Activated T-helper 2 cell treated with anti-CD3 and anti-CD28 coated beads, Interferon-gamma antibody, Interleukin-2, Interleukin-4, amounts not matched to agents 10 μg/mL and 5 μg/mL and 100 μg/mL, durations not matched to agents 14 hours and 24 hours and 36 hours (primary cell): ENCODE measurements around the gene BMX. TPM values are rescaled to one million over a fixed set of nuclear protein-coding genes. Genes with fewer than 3 reads are reported as not detected.

ENCODE experiments used
- DNase-seq: peaks from one replicate; pipeline ENCODE4 v3.0.0; 2021; ENCODE audit warnings: low spot score
- H3K27ac Mint-ChIP-seq: one replicate; pipeline ENCODE4 v1.8.0; 2021; ENCODE audit warnings: mixed read lengths
- H3K27me3 Mint-ChIP-seq: one replicate; pipeline ENCODE4 v1.8.0; 2021; ENCODE audit warnings: low read depth, mixed read lengths
- H3K36me3 Mint-ChIP-seq: one replicate; pipeline ENCODE4 v1.8.0; 2021; ENCODE audit warnings: low read depth, mixed read lengths
- H3K4me1 Mint-ChIP-seq: one replicate; pipeline ENCODE4 v1.8.0; 2021; ENCODE audit warnings: low read depth, mixed read lengths
- H3K4me3 Mint-ChIP-seq: one replicate; pipeline ENCODE4 v1.8.0; 2021; ENCODE audit warnings: low read depth, mild to moderate bottlenecking, moderate library complexity, mixed read lengths
- H3K9me3 Mint-ChIP-seq: one replicate; pipeline ENCODE4 v1.8.0; 2021; ENCODE audit warnings: mixed read lengths
- intact Hi-C: fragments of 100-400 bp; cut with micrococcal nuclease; formaldehyde crosslinking; loops from one replicate; pipeline ENCODE4 v1.15.1; 2023
- total RNA-seq: library from RNA; stranded (reverse); gene quantifications from 2 replicates; pipeline ENCODE4 v1.2.3, GENCODE V29; 2022

Gene BMX
- total RNA-seq, 1 donor from 2014 or later, result not detected

DNA sequence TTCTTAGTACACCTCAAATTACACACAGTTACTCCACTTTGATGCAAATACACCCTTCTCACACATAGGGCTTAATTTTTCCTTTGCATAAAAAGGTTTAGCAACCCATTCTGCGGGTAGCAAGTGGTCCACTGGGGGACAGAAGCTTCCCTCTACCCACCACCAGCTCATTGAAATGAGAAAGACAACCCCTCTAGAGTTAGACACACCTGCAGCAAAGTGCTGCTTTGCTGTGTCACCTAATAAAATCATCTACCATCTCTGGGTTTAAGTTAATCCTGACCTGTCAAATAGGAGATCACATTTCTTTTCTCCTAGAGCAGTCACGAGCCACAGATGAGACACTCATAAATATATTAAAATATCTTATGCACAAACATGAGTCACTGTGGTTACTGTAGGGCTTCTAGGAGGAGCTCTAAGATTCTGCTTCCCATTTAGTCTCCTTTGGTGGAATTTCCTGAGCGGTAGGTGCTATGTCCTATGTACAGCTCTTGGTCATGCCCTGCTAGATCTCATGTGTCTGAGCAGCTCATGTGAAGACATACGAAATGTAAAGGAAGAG lies 11.9 kb downstream of the BMX start:
- no peak overlapping the region for H3K27ac Mint-ChIP-seq
- no peak for DNase-seq
- no peaks in the 10 kb centered on the region for H3K9me3 Mint-ChIP-seq
- H3K36me3 Mint-ChIP-seq, result no peaks in the 10 kb centered on the region
- intact Hi-C loops, result no loop called here
- peaks cover 6% of the 10 kb centered on the region for H3K27me3 Mint-ChIP-seq
- H3K4me3 Mint-ChIP-seq, result no peak overlapping the region
- no peaks in the 10 kb centered on the region for H3K4me1 Mint-ChIP-seq

DNA sequence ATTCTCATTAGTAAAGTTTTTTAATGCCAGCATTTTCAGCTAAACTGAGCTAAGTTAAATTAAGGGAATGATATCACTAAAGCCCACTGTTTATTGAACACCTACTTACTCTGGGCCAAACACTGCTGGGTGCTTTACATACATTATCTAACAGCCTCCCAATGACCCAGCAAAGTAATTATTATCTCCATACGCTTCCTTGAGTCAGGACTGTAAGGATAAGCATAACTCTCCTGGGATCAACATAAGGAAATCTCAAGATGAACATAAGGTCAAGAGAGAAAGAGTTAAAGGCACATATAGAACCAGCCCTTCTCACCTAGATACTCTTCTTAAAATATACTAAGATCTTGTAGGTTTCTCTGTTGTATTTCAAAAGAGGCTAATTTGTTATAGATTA lies 13.7 kb downstream of the BMX start:
- H3K36me3 Mint-ChIP-seq, result no peaks in the 10 kb centered on the region
- intact Hi-C loops, result no loop called here
- peaks cover 7% of the 10 kb centered on the region for H3K27me3 Mint-ChIP-seq
- H3K4me3 Mint-ChIP-seq, result no peak overlapping the region
- DNase-seq, result no peak
- H3K27ac Mint-ChIP-seq, result no peak overlapping the region
- H3K9me3 Mint-ChIP-seq, result no peaks in the 10 kb centered on the region
- no peaks in the 10 kb centered on the region for H3K4me1 Mint-ChIP-seq

DNA sequence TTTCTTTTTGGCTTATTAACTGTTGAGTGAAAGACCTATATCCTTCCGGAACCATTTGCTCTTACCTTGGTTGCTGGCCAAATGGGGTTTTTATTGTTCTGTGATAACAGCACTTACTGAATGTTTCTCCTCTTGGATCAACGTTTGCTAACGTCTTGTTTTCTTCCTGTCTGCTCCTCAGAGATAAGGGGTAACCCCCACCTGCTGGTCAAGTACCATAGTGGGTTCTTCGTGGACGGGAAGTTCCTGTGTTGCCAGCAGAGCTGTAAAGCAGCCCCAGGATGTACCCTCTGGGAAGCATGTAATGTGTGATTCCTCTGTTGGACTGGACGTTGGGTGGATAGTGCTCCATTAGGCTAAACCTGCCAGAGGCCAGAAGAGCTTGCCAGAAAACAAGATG lies 15.3 kb downstream of the BMX start:
- no peak for DNase-seq
- H3K27me3 Mint-ChIP-seq, result peaks cover 5% of the 10 kb centered on the region
- H3K4me3 Mint-ChIP-seq, result no peak overlapping the region
- H3K4me1 Mint-ChIP-seq, result no peaks in the 10 kb centered on the region
- intact Hi-C loops, result no loop called here
- no peaks in the 10 kb centered on the region for H3K9me3 Mint-ChIP-seq
- H3K36me3 Mint-ChIP-seq, result no peaks in the 10 kb centered on the region
- no peak overlapping the region for H3K27ac Mint-ChIP-seq

DNA sequence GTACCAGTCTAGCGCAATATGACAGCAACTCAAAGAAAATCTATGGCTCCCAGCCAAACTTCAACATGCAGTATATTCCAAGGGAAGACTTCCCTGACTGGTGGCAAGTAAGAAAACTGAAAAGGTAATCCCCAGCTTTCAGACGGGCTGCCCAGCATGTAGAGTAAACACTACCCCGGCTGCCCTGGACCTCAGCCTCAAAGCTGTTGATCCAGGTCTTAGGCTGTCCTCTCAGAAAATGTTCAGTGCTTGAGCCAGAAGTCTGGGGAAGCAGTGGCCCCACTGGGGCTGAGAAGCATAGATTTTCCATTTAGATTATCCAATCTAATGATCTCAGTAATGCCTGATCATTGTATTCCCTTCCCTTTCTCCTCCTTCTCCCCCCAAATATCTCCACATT lies 21.9 kb downstream of the BMX start:
- no peak overlapping the region for H3K27ac Mint-ChIP-seq
- H3K9me3 Mint-ChIP-seq, result no peaks in the 10 kb centered on the region
- no peaks in the 10 kb centered on the region for H3K4me1 Mint-ChIP-seq
- no peak overlapping the region for H3K4me3 Mint-ChIP-seq
- peaks cover 9% of the 10 kb centered on the region for H3K27me3 Mint-ChIP-seq
- intact Hi-C loops, result no loop called here
- no peaks in the 10 kb centered on the region for H3K36me3 Mint-ChIP-seq
- no peak for DNase-seq

DNA sequence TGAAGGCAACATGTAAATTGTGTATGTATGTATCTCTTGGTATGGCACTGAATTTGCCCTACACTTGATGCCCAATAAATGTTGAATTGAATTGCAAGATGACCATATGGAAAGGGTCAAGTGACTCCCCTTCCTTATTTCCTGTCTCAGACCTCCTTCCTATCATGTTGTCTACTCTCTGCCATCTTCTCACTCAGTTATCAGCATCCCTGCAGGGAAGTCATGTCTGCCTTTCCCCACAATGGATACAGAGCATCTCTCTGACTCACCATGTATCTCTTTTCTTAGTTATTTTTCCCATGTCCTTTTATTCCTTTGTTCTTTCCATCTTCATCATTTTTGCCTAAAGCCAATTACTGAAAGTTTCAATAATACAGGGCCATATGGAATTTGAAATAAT lies 22.5 kb downstream of the BMX start:
- intact Hi-C loops, result no loop called here

DNA sequence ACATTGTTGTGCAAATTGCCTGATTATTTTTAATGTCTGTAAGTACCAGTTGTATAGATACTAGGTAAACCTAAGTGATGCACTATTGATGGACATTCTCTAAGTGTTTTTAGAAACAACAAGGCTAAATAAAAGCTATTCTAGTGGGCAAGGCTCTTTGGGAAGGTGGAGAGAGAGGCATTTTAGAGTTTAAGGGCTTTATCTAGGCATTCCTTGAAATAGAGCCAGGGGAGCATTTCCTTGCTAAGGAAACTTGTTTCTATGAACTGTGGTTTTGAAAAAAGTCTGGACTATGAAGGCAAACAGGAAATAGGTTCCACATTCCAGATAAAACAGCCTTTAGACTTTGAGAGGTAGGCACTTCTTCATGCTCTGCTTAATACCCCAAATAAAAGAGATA lies 23.8 kb downstream of the BMX start:
- H3K4me3 Mint-ChIP-seq, result no peak overlapping the region
- DNase-seq, result no peak
- H3K9me3 Mint-ChIP-seq, result no peaks in the 10 kb centered on the region

More for the DNA sequence above, 22.5 kb downstream of the BMX start:
- H3K27ac Mint-ChIP-seq, result no peak overlapping the region
- H3K4me1 Mint-ChIP-seq, result no peaks in the 10 kb centered on the region
- H3K27me3 Mint-ChIP-seq, result peaks cover 9% of the 10 kb centered on the region
- H3K9me3 Mint-ChIP-seq, result no peaks in the 10 kb centered on the region
- H3K36me3 Mint-ChIP-seq, result no peaks in the 10 kb centered on the region
- H3K4me3 Mint-ChIP-seq, result no peak overlapping the region
- DNase-seq, result no peak

DNA sequence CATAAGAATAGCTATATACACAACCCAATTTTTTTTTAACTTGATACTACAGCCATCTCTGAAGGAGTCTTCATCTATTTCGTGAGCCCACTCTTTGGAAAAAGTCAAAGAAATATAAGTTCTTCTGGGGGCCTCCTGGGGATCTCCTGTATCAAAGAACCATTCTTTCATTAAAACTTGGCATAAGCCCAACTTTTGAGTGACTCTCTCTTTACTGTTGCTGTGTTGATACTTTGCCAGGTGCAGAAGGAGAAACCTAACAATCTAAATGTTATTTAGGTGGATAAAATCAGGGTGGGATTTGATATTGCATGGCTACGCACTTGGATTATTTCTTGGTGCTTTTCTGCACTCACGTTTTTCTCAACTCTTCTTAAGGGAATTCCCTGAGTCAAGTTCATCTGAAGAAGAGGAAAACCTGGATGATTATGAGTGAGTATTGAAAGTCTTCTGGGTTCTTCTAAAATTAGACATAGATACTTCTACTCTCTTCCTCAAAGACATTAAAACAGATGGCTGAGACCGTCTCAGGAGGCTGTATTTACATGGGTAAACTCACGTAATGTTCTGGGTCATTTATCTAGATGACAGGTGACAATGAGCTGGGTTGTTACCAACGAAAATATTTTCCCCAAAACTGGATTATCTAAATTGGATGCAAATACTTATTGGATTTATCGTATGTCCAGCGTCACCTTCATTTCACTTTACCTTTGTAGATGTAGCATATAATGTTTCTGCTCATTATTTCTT lies 25.2 kb downstream of the BMX start:
- intact Hi-C loops, result no loop called here
- Mint-ChIP-seq H3K27me3 (peaks cover 7% of the 10 kb centered on the region), H3K4me1 (peaks cover 3% of the 10 kb centered on the region), H3K36me3 (no peaks in the 10 kb centered on the region), H3K4me3 (no peak overlapping the region), H3K27ac (no peak overlapping the region), H3K9me3 (no peaks in the 10 kb centered on the region)
- DNase-seq, result no peak

More for the DNA sequence above, 23.8 kb downstream of the BMX start:
- intact Hi-C loops, result no loop called here
- Mint-ChIP-seq H3K4me1 (peaks cover 3% of the 10 kb centered on the region), H3K36me3 (no peaks in the 10 kb centered on the region), H3K27ac (no peak overlapping the region), H3K27me3 (peaks cover 7% of the 10 kb centered on the region)

DNA sequence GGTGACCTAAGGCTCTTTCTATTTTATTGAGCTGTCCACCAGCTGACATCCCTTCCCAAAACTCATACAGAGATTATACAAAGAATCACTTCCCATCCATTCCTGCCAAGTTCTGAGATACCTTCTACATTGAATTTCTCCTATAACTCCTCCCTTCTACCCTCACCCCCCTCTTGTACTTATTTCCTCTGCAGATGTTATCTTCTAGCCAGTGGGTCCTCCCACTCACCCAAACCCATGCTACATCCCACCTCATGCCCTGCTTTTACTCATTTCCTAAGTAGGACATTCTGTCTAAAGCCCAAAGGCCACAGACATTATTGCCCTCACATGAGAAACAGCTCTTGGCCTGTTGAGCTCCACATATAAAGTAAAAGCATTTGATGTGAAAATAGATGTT lies 28.6 kb downstream of the BMX start:
- no peak overlapping the region for H3K4me3 Mint-ChIP-seq
- no peaks in the 10 kb centered on the region for H3K36me3 Mint-ChIP-seq
- H3K9me3 Mint-ChIP-seq, result no peaks in the 10 kb centered on the region
- H3K27ac Mint-ChIP-seq, result no peak overlapping the region
- DNase-seq, result no peak
- intact Hi-C loops, result no loop called here
- H3K27me3 Mint-ChIP-seq, result peaks cover 3% of the 10 kb centered on the region
- peaks cover 3% of the 10 kb centered on the region for H3K4me1 Mint-ChIP-seq

DNA sequence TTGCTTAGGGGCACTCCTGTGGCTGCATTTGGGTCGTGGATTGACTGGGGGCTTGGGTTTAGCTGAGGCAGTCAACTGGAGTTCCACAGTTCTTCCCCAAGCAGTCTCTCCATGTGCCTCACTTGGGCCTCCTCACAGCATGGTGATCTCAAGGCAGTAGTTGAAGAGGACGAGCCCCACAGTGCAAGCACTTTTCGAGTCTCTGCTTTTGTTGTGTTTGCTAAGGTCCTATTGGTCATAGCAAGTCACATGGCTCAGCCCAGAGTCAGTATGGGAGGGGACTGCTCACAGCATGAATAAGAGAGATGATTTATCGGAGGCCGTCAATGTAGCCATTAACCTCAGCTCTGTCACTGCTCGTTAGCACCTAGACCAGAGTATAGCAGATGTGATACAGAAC lies 29.7 kb downstream of the BMX start:
- H3K4me1 Mint-ChIP-seq, result peaks cover 3% of the 10 kb centered on the region
- DNase-seq, result no peak
- intact Hi-C loops, result no loop called here
- no peaks in the 10 kb centered on the region for H3K9me3 Mint-ChIP-seq
- no peaks in the 10 kb centered on the region for H3K36me3 Mint-ChIP-seq
- H3K4me3 Mint-ChIP-seq, result no peak overlapping the region
- peaks cover 3% of the 10 kb centered on the region for H3K27me3 Mint-ChIP-seq
- H3K27ac Mint-ChIP-seq, result no peak overlapping the region

DNA sequence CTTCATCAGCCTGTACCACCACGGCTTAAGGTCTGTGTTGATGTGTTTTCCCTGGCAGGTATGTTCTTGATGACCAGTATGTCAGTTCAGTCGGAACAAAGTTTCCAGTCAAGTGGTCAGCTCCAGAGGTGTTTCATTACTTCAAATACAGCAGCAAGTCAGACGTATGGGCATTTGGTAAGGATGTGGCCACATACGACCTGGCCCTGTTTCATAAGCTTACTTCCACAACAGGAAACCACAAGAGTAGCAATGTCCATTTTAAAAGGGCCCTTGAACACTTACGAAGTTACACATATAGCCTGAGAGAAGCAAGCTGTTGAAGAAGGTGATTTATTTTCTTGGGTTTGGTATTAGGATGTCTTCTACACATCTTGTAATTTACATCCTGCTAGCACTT lies 46.1 kb downstream of the BMX start:
- Mint-ChIP-seq H3K4me3 (no peak overlapping the region), H3K36me3 (no peaks in the 10 kb centered on the region), H3K9me3 (no peaks in the 10 kb centered on the region), H3K27me3 (no peaks in the 10 kb centered on the region), H3K4me1 (no peaks in the 10 kb centered on the region), H3K27ac (no peak overlapping the region)
- no peak for DNase-seq
- intact Hi-C loops, result no loop called here

DNA sequence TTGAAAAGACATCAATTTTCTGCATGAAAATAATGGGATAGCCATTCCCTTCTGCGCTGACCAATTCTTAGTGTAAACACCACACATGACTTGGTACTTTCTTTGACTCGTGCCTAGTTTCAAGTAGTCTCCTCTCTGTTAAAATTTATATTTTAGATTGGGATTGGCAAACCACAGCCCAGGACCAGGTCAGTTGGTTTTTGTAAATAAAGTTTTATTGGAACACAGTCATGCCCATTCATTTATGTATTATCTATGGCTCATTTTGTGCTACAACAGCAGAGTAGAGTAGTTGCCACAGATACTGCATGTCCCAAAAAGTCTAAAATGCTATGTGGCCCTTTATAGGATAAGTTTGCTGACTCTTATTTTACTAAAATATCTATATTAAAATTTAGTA lies 46.7 kb downstream of the BMX start:
- H3K4me3 Mint-ChIP-seq, result no peak overlapping the region
- no peak for DNase-seq
- no peaks in the 10 kb centered on the region for H3K4me1 Mint-ChIP-seq
- intact Hi-C loops, result no loop called here
- no peaks in the 10 kb centered on the region for H3K36me3 Mint-ChIP-seq
- H3K27me3 Mint-ChIP-seq, result no peaks in the 10 kb centered on the region
- no peak overlapping the region for H3K27ac Mint-ChIP-seq
- no peaks in the 10 kb centered on the region for H3K9me3 Mint-ChIP-seq

DNA sequence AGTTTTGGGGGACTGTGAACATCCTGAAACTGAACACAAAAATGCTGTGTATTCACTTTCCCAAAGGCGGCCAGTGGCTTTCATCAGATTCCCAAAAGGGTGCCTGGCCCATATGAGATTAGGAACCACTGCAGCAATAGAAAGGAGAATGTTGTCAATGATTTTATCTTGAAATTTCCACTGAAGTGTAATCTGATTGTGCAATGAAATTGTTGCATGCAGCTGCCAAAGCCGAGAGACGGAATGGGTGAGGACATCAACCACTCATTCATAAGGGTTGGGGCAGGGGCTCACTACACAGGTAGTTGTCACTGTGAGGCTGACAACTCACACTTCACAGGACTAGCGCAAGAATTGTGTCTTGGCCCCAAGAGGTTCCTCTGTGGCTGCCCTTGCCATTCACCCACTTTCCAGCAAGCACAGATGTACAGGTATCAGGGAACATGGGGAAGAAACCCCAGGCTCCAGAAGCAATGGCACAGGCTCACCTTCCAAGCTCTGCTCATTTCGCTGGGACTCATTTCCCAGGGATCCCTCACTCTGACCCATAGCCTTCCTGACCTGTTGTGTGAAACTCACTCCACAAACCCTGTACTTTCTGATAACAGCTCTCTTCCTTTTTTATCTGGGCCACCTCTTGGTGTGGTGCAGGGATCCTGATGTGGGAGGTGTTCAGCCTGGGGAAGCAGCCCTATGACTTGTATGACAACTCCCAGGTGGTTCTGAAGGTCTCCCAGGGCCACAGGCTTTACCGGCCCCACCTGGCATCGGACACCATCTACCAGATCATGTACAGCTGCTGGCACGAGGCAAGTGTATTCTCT lies 48.8 kb downstream of the BMX start:
- no peaks in the 10 kb centered on the region for H3K9me3 Mint-ChIP-seq

DNA sequence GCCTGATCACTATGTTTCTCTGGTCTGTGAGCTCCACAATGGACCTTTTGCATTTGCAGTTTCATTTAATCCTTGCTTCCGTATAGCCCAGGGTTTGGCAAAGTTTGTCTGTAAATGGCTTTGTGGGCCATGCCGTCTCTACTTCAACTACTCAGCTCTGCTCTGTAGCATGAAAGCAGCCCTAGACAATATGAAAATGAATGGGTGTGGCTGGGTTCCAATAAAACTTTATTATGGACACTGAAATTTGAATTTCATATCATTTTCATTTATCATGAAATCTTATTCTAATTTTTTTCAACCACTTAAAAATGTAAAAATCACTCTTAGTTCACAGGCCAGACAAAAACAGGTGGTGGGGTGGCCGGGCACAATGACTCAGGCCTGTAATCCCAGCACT lies 58.6 kb downstream of the BMX start:
- intact Hi-C loops, result no loop called here
- Mint-ChIP-seq H3K36me3 (no peaks in the 10 kb centered on the region), H3K27me3 (peaks cover 2% of the 10 kb centered on the region), H3K27ac (no peak overlapping the region), H3K4me3 (no peak overlapping the region), H3K9me3 (no peaks in the 10 kb centered on the region), H3K4me1 (no peaks in the 10 kb centered on the region)
- DNase-seq, result no peak

More for the DNA sequence above, 48.8 kb downstream of the BMX start:
- intact Hi-C loops, result no loop called here
- no peak overlapping the region for H3K27ac Mint-ChIP-seq
- H3K4me1 Mint-ChIP-seq, result no peaks in the 10 kb centered on the region
- H3K27me3 Mint-ChIP-seq, result no peaks in the 10 kb centered on the region
- no peak for DNase-seq
- H3K36me3 Mint-ChIP-seq, result no peaks in the 10 kb centered on the region
- no peak overlapping the region for H3K4me3 Mint-ChIP-seq
